Neural progenitor cell (in vitro differentiated cells): Measurements from ENCODE around the gene CCDC102B. TPM values are rescaled to one million over a fixed set of nuclear protein-coding genes. Genes with fewer than 3 reads are reported as not detected.

Experiments used
- DNase-seq: peaks from one replicate; pipeline ENCODE4 v3.0.0-alpha.2; 2016; ENCODE audit warnings: low spot score
- H2AFZ ChIP-seq: fragments of 200-600 bp; sonication (generic); replicated peaks from 2 replicates; pipeline ENCODE4 v1.6.1; 2016; ENCODE audit warnings: antibody characterized with exemption
- H3F3A ChIP-seq: fragments of 200-600 bp; sonication (generic); 2 replicates; pipeline ENCODE4 v1.6.1; 2016; ENCODE audit warnings: antibody characterized with exemption, low read depth
- H3K27ac ChIP-seq: fragments of 200-600 bp; sonication (generic); 2 replicates; pipeline ENCODE4 v1.5.1; 2016; ENCODE audit warnings: mild to moderate bottlenecking
- H3K27me3 ChIP-seq: fragments of 200-600 bp; sonication (generic); 2 replicates; pipeline ENCODE4 v1.6.1; 2016; ENCODE audit warnings: mild to moderate bottlenecking, moderate library complexity
- H3K36me3 ChIP-seq: fragments of 200-600 bp; sonication (generic); 2 replicates; pipeline ENCODE4 v1.5.1; 2016
- H3K4me1 ChIP-seq: fragments of 200-600 bp; sonication (generic); 2 replicates; pipeline ENCODE4 v1.6.1; 2016; ENCODE audit warnings: mixed run types
- H3K4me2 ChIP-seq: fragments of 200-600 bp; sonication (generic); 2 replicates; pipeline ENCODE4 v1.6.1; 2016
- H3K4me3 ChIP-seq: fragments of 200-600 bp; sonication (generic); 2 replicates; pipeline ENCODE4 v1.5.1; 2016
- H3K79me2 ChIP-seq: fragments of 200-600 bp; sonication (generic); 2 replicates; pipeline ENCODE4 v1.6.1; 2016; ENCODE audit warnings: low read depth
- H3K9ac ChIP-seq: fragments of 200-600 bp; sonication (generic); 2 replicates; pipeline ENCODE4 v1.6.1; 2016
- H3K9me3 ChIP-seq: fragments of 200-600 bp; sonication (generic); 2 replicates; pipeline ENCODE4 v1.5.1; 2016; ENCODE audit warnings: low read depth
- H4K20me1 ChIP-seq: fragments of 200-600 bp; sonication (generic); 2 replicates; pipeline ENCODE4 v1.6.1; 2016; ENCODE audit warnings: low read depth
- H3K27ac Mint-ChIP-seq: 3 replicates; pipeline ENCODE4 v1.8.0; 2021; ENCODE audit warnings: mixed read lengths
- H3K27me3 Mint-ChIP-seq: 2 replicates; pipeline ENCODE4 v1.8.0; 2022; ENCODE audit warnings: low read depth, mild to moderate bottlenecking, inconsistent platforms, moderate library complexity, mixed read lengths; ENCODE audit not compliant: insufficient read depth
- H3K36me3 Mint-ChIP-seq: 3 replicates; pipeline ENCODE4 v1.8.0; 2021; ENCODE audit warnings: mixed read lengths
- H3K4me1 Mint-ChIP-seq: 3 replicates; pipeline ENCODE4 v1.8.0; 2021; ENCODE audit warnings: mixed read lengths
- H3K4me3 Mint-ChIP-seq: 3 replicates; pipeline ENCODE4 v1.8.0; 2021; ENCODE audit warnings: mild to moderate bottlenecking, moderate library complexity, mixed read lengths
- H3K9me3 Mint-ChIP-seq: 3 replicates; pipeline ENCODE4 v1.8.0; 2020; ENCODE audit warnings: mixed read lengths
- CTCF ChIP-seq: fragments of 200-600 bp; sonication (generic); IDR thresholded peaks from 2 replicates; pipeline ENCODE4 v1.5.1; 2017; ENCODE audit warnings: antibody characterized with exemption, mild to moderate bottlenecking
- EZH2 ChIP-seq: fragments of 200-600 bp; sonication (generic); IDR thresholded peaks from 2 replicates; pipeline ENCODE4 v1.6.1; 2017; ENCODE audit warnings: antibody characterized with exemption, mild to moderate bottlenecking, moderate library complexity
- EZH2phosphoT487 ChIP-seq: fragments of 200-600 bp; sonication (generic); IDR thresholded peaks from 2 replicates; pipeline ENCODE4 v1.6.1; 2017; ENCODE audit warnings: antibody characterized with exemption
- total RNA-seq: library from RNA; depleted of rRNA; stranded (reverse); fragments of >200 nt; gene quantifications from 2 replicates; pipeline ENCODE4 v1.2.3, GENCODE V29; 2015; ENCODE audit warnings: low replicate concordance

CCDC102B gene
- total RNA-seq, 1 donor from 2014 or later, result 26.2 TPM

GRCh38 chr18:68843473-68844089, 45.7 kb downstream of the CCDC102B start:
- no peaks in the 10 kb centered on the region for H3K79me2 ChIP-seq
- TF ChIP-seq EZH2phosphoT487 (no peak), CTCF (peak; percentile 15)
- H3K9ac ChIP-seq, result no peak overlapping the region
- H3K4me1 ChIP-seq, result no peaks in the 10 kb centered on the region
- H2AFZ ChIP-seq, result no peak overlapping the region
- Mint-ChIP-seq H3K4me1 (peaks cover 11% of the 10 kb centered on the region), H3K27me3 (no peaks in the 10 kb centered on the region), H3K27ac (no peak overlapping the region), H3K4me3 (no peak overlapping the region), H3K36me3 (no peaks in the 10 kb centered on the region), H3K9me3 (no peaks in the 10 kb centered on the region)
- no peaks in the 10 kb centered on the region for H3K27me3 ChIP-seq
- no peaks in the 10 kb centered on the region for H4K20me1 ChIP-seq
- DNase-seq, result no peak
- no peaks in the 10 kb centered on the region for H3K9me3 ChIP-seq
- H3F3A ChIP-seq, result no peaks in the 10 kb centered on the region
- no peaks in the 10 kb centered on the region for H3K36me3 ChIP-seq
- no peak overlapping the region for H3K27ac ChIP-seq
- H3K4me2 ChIP-seq, result no peak overlapping the region
- no peak overlapping the region for H3K4me3 ChIP-seq

GRCh38 chr18:68847219-68847837, 49.4 kb downstream of the CCDC102B start:
- H3F3A ChIP-seq, result no peaks in the 10 kb centered on the region
- H3K9me3 Mint-ChIP-seq, result no peaks in the 10 kb centered on the region
- H3K4me1 ChIP-seq, result no peaks in the 10 kb centered on the region
- H3K4me3 ChIP-seq, result no peak overlapping the region
- no peaks in the 10 kb centered on the region for H3K27me3 ChIP-seq
- no peak overlapping the region for H2AFZ ChIP-seq
- no peaks in the 10 kb centered on the region for H4K20me1 ChIP-seq
- H3K79me2 ChIP-seq, result no peaks in the 10 kb centered on the region
- no peaks in the 10 kb centered on the region for H3K9me3 ChIP-seq
- no peak overlapping the region for H3K4me2 ChIP-seq
- H3K36me3 ChIP-seq, result no peaks in the 10 kb centered on the region
- H3K9ac ChIP-seq, result no peak overlapping the region
- TF ChIP-seq CTCF (peak; percentile 77), EZH2phosphoT487 (no peak)
- H3K27ac Mint-ChIP-seq, result no peak overlapping the region
- no peak overlapping the region for H3K27ac ChIP-seq
- no peaks in the 10 kb centered on the region for H3K36me3 Mint-ChIP-seq
- H3K4me3 Mint-ChIP-seq, result no peak overlapping the region
- H3K27me3 Mint-ChIP-seq, result no peaks in the 10 kb centered on the region
- no peaks in the 10 kb centered on the region for H3K4me1 Mint-ChIP-seq
- peak; percentile 24 for DNase-seq

- Histone ChIP-seq H3K4me2 (no peak overlapping the region), H3K79me2 (no peaks in the 10 kb centered on the region), H3K4me1 (no peaks in the 10 kb centered on the region), H3K27ac (no peak overlapping the region), H3K36me3 (no peaks in the 10 kb centered on the region), H3K9me3 (no peaks in the 10 kb centered on the region), H3K4me3 (no peak overlapping the region), H4K20me1 (no peaks in the 10 kb centered on the region), H2AFZ (no peak overlapping the region), H3F3A (no peaks in the 10 kb centered on the region), H3K9ac (no peak overlapping the region), H3K27me3 (no peaks in the 10 kb centered on the region)
- Mint-ChIP-seq H3K36me3 (no peaks in the 10 kb centered on the region), H3K9me3 (no peaks in the 10 kb centered on the region), H3K27ac (no peak overlapping the region), H3K4me1 (no peaks in the 10 kb centered on the region), H3K27me3 (no peaks in the 10 kb centered on the region), H3K4me3 (no peak overlapping the region)
- TF ChIP-seq EZH2 (no peak), CTCF (no peak), EZH2phosphoT487 (no peak)
- no peak for DNase-seq
Measured at GRCh38 chr18:68848242-68848641, 50.4 kb downstream of the CCDC102B start.
